ENCODE data around the gene NPBWR2.

GRCh38 chr20:64083804-64084684 is 23.3 kb downstream of the NPBWR2 start, which contains the start of gene LKAAEAR1:
- TF ChIP-seq POLR2A (IDR thresholded peaks at IDR 0.05; ENCODE audit: low read length) (no peak), GATA1 (IDR thresholded peaks at IDR 0.05; ENCODE audit: low read depth, low read length) (no peak)
